Gastrocnemius medialis (tissue), 4 donors: ENCODE data around the gene MRPL28. TPM values are rescaled to one million over a fixed set of nuclear protein-coding genes. Genes with fewer than 3 reads are reported as not detected.
A peak's percentile ranks its signal among the peaks of the same experiment; 100 is the strongest.
"Not testable (repeated sequence)": the region's sequence is repeated elsewhere in the genome, so short reads cannot be mapped to it uniquely, and the experiment has no call there.

Experiments
- ATAC-seq, 2 donors: fragments of 150-250 bp; one replicate each; pipeline ENCODE4 v1.9.1; 2016
- DNase-seq, 2 donors: peaks; one replicate each; pipeline ENCODE4 v3.0.0-alpha.2; 2019
- H3K27ac ChIP-seq, 4 donors: fragments of 200-600 bp; sonication (generic); 1 replicate in 1 of 4; 2 replicates in 3 of 4; pipeline ENCODE4 v1.5.1; 2016 to 2018; ENCODE audit warnings: mild to moderate bottlenecking in 2 of 4, moderate library complexity in 1 of 4
- H3K27me3 ChIP-seq, 3 donors: fragments of 200-600 bp; sonication (generic) in 2 of 3; 1 replicate in 1 of 3; 2 replicates in 2 of 3; pipeline versions ENCODE4 v1.5.1 to v1.6.0; 2016 to 2019; ENCODE audit warnings: mild to moderate bottlenecking in 1 of 3, moderate library complexity in 1 of 3
- H3K36me3 ChIP-seq, 2 donors: fragments of 200-600 bp; sonication (generic) in 1 of 2; one replicate each; pipeline ENCODE4 v1.5.1; 2017 to 2018
- H3K4me1 ChIP-seq, 2 donors: fragments of 200-600 bp; sonication (generic) in 1 of 2; one replicate each; pipeline ENCODE4 v1.5.1; 2016 to 2017; ENCODE audit warnings: mild to moderate bottlenecking in 2 of 2
- H3K4me3 ChIP-seq, 4 donors: fragments of 200-600 bp; sonication (generic) in 3 of 4; 1 replicate in 1 of 4; 2 replicates in 3 of 4; pipeline ENCODE4 v1.5.1; 2016 to 2019; ENCODE audit warnings: mild to moderate bottlenecking in 2 of 4
- H3K9me3 ChIP-seq, 3 donors: fragments of 200-600 bp; sonication (generic) in 2 of 3; 1 replicate in 1 of 3; 2 replicates in 2 of 3; pipeline ENCODE4 v1.5.1; 2016 to 2019
- POLR2A ChIP-seq, 2 donors: fragments of 450-650 bp; IDR thresholded peaks; one replicate each; pipeline ENCODE4 v1.6.1; 2017; ENCODE audit warnings: antibody characterized with exemption in 2 of 2, mild to moderate bottlenecking in 2 of 2, moderate library complexity in 2 of 2
- in situ Hi-C, 4 donors: fragments of 200-750 bp; cut with MboI; loops; one replicate each; pipeline versions ENCODE4 v1.15.0 to v1.8.0; 2017; ENCODE audit warnings: low sequenced_read_pairs in 4 of 4
- intact Hi-C: fragments of 100-400 bp; cut with DNase I; formaldehyde crosslinking; loops from one replicate; pipeline ENCODE4 v1.15.1; 2023; ENCODE audit warnings: low total_unique reads
- total RNA-seq, 4 donors: library from RNA; depleted of rRNA; stranded (reverse); fragments of >200 nt; gene quantifications; one replicate each; pipeline versions ENCODE4 v1.1.0 to v1.2.3, GENCODE V29; 2016
- TF ChIP-seq, protein P1 (sequence below), 5 experiments: fragments of 450-650 bp in 3 of 5; fragments of 200-600 bp in 2 of 5; sonication (generic) in 2 of 5; IDR thresholded peaks in 4 of 5; conservative IDR thresholded peaks in 1 of 5; 1 replicate in 4 of 5; 2 replicates in 1 of 5; pipeline ENCODE4 v1.5.1; 2016 to 2019; ENCODE audit warnings: antibody characterized with exemption in 5 of 5, mild to moderate bottlenecking in 3 of 5, moderate library complexity in 3 of 5

Gene MRPL28
- 100 to 1,000 TPM in 1 of 4 donors, 10 to 100 TPM in 3; 72.8 to 122 (median 87.4) TPM for total RNA-seq

DNA sequence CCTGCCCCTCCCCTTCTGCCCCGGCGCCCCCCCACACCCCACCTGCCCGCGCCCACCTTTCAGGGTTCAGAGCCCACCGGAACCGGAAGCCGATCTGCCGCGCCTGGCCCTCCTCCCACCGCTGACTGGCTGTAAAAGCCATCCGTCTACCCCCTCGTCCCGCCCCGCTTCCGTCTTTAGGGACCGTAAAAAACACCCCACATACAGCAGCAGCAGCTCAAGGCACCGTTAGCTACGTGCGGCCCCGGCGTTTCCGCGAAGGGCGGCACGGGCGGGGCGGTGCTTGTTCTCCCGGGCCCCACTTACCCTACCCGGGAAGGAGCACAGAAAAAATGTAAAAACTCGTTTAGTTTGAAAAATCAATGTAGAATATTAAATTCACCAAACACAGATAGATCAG, at the start of gene MRPL28:
MRPL28 (minus strand) TSS at position 96 of the 400 bp plus-strand sequence. CDS start 320 bp downstream, outside the sequence.
- in situ Hi-C loops = no loop called here

DNA sequence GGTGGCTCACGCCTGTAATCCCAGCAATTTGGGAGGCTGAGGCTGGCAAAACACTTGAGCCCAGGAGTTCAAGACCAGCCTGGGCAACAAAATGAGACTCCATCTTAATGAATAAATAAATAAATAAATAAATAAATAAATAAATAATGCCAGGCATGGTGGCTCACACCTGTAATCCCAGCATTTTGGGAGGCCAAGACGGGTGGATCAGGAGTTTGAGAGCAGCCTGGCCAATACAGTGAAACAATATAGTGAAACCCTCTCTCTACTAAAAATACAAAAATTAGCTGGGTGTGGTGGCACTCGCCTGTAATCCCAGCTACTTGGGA, 44.8 kb upstream of the MRPL28 start:
- H3K4me1 ChIP-seq, H3K36me3 ChIP-seq, H3K27ac ChIP-seq, H3K4me3 ChIP-seq, DNase-seq, H3K9me3 ChIP-seq, intact Hi-C loops, H3K27me3 ChIP-seq, ATAC-seq, in situ Hi-C loops: not testable (repeated sequence)

More for the DNA sequence above, at the start of gene MRPL28:
- H3K4me3 ChIP-seq = peak within 1 kb of the TSS; percentile 38 to 66 (median 59)
- H3K27me3 ChIP-seq = no peaks in the 10 kb centered on the region
- H3K36me3 ChIP-seq = peaks cover 0 to 51% of the 10 kb centered on the region in 2 donors
- intact Hi-C loops = loop anchor here (1.0 kb wide), 1 partner anchor 18 kb away; the partner anchor contains the start of gene AXIN1
- peaks cover 12 to 14% of the 10 kb centered on the region in 2 donors for H3K4me1 ChIP-seq
- H3K27ac ChIP-seq = peak within 1 kb of the TSS; percentile 71 to 88 (median 84)
- DNase-seq (peak; percentile 92 to 95), ATAC-seq (peak; percentile 99)
- peak in 1 of 2 donors; percentile 55 for TF ChIP-seq POLR2A (IDR thresholded peaks at IDR 0.05)
- TF ChIP-seq, protein P1, sequence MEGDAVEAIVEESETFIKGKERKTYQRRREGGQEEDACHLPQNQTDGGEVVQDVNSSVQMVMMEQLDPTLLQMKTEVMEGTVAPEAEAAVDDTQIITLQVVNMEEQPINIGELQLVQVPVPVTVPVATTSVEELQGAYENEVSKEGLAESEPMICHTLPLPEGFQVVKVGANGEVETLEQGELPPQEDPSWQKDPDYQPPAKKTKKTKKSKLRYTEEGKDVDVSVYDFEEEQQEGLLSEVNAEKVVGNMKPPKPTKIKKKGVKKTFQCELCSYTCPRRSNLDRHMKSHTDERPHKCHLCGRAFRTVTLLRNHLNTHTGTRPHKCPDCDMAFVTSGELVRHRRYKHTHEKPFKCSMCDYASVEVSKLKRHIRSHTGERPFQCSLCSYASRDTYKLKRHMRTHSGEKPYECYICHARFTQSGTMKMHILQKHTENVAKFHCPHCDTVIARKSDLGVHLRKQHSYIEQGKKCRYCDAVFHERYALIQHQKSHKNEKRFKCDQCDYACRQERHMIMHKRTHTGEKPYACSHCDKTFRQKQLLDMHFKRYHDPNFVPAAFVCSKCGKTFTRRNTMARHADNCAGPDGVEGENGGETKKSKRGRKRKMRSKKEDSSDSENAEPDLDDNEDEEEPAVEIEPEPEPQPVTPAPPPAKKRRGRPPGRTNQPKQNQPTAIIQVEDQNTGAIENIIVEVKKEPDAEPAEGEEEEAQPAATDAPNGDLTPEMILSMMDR (IDR thresholded peaks at IDR 0.05 in 4 of 5, conservative IDR thresholded peaks at IDR 0.05 in 1 of 5) = no peak
- H3K9me3 ChIP-seq = no peaks in the 10 kb centered on the region

DNA sequence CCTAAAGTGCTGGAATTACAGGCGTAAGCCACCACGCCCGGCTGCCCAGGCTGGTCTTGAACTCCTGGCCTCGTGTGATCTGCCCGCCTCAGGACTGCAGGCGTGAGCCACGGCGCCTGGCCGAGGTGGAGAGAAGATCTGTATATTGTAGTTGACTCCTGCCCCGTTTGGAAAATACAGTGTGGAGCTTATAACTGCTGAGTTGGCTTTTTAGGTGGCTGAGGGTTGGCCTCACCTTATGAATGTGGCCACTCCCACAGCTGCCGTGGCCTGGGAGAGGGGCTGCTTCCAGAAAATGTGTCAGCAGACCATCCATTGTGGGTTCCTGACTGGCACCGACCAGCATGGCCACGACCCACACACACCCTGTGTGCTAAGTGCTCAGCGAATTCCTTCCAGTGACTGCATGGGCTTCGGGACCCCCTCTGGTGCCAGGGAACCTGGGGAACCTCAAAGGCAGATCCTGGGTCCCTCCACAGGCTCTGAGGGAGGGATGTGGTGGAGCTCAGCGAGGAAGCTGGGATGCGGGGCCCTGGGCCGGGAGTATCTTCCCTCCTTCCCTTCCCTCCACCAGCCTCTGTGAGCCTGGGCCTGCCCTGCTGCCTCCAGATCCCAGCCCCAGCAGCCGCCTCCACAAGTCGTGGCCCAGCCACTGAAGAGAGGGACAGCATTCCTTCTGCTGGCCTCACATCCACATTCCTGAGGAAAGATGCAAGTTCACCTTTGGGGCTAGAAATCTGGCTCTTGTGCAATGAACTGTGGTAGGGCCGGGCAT, 44.2 kb upstream of the MRPL28 start:
- intact Hi-C loops = no loop called here
- in situ Hi-C loops = no loop called here
- Histone ChIP-seq H3K4me3 (no peak overlapping the region), H3K27me3 (no peaks in the 10 kb centered on the region), H3K27ac (no peak overlapping the region), H3K9me3 (no peaks in the 10 kb centered on the region), H3K36me3 (peaks cover 0 to 6% of the 10 kb centered on the region in 2 donors), H3K4me1 (no peaks in the 10 kb centered on the region)
- TF ChIP-seq, protein P1 (IDR thresholded peaks at IDR 0.05 in 4 of 5, conservative IDR thresholded peaks at IDR 0.05 in 1 of 5) = no peak
- TF ChIP-seq POLR2A (IDR thresholded peaks at IDR 0.05) = no peak
- DNase-seq (no peak), ATAC-seq (no peak)

DNA sequence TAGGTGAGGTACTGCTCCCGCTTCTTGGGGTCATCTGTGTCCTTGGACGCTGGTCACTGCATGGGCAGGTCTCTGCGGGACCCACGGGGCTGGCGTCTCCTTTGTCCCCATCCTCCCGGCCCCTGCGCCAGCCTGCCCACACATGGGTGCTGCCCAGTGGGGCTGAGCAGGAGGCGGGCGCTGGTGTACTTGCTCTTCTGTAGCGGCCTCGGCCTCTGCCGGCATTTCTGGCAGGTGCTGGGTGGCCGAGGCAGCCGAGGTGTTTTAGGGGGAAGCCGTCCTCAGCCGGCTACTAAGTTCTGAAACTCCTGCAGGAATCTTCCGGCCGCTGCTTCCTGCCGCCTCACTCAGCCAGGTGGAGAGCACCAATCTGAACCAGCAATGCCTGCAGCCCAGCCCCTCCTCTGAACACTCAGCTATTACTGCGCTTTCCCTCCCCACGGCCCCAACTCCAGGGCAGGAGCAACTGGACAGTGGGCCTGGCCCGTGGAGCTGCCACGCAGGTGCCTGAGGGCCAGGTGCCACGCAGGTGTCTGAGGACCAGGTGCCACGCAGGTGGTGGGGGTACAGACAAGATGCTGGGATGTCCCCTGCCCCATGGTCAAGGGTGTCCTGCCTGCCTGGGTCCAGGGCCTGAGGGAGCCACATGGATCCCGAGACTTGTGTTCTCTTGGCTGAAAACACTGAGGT, 41.4 kb upstream of the MRPL28 start:
- Histone ChIP-seq H3K9me3 (no peaks in the 10 kb centered on the region), H3K36me3 (peaks cover 0 to 6% of the 10 kb centered on the region in 2 donors), H3K4me1 (no peaks in the 10 kb centered on the region), H3K27me3 (no peaks in the 10 kb centered on the region), H3K27ac (no peak overlapping the region), H3K4me3 (no peak overlapping the region)
- DNase-seq (no peak), ATAC-seq (no peak)
- intact Hi-C loops (no loop called here), in situ Hi-C loops (no loop called here)
- TF ChIP-seq, protein P1 (IDR thresholded peaks at IDR 0.05 in 4 of 5, conservative IDR thresholded peaks at IDR 0.05 in 1 of 5) = no peak
- TF ChIP-seq POLR2A (IDR thresholded peaks at IDR 0.05) = no peak

DNA sequence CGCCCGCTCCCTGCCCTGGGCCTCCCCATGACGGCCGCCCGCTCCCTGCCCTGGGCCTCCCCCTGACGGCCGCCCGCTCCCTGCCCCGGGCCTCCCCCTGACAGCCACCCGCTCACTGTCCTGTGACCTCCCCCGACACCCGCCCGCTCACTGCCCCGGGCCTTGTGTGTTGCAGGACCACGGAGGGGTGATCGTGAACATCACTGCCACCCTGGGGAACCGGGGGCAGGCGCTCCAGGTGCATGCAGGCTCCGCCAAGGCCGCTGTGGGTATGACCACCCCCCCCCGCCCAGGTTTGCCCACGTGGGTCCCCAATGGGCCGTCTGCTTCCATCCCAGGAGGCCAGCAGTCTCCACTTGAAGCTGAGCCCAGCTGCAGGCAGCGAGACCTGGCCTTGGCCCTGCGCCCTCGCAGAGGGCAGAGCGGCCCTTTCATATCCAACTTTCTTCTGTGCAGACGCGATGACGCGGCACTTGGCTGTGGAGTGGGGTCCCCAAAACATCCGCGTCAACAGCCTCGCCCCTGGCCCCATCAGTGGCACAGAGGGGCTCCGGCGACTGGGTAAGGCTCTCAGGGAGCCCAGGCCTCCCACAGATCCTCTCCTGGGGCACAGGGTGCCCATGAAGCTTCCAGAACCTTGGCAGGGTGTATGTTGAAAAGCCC, 40.3 kb upstream of the MRPL28 start:
- peaks cover 0 to 6% of the 10 kb centered on the region in 2 donors for H3K36me3 ChIP-seq
- TF ChIP-seq POLR2A (IDR thresholded peaks at IDR 0.05) = no peak
- TF ChIP-seq, protein P1 (IDR thresholded peaks at IDR 0.05 in 4 of 5, conservative IDR thresholded peaks at IDR 0.05 in 1 of 5) = no peak
- DNase-seq = no peak
- no peaks in the 10 kb centered on the region for H3K27me3 ChIP-seq
- H3K9me3 ChIP-seq = no peaks in the 10 kb centered on the region
- H3K4me3 ChIP-seq = no peak overlapping the region
- intact Hi-C loops = no loop called here
- in situ Hi-C loops = no loop called here
- no peak for ATAC-seq
- H3K4me1 ChIP-seq = no peaks in the 10 kb centered on the region
- H3K27ac ChIP-seq = no peak overlapping the region
